ENCODE data around the gene POMGNT1. TPM values are rescaled to one million over a fixed set of nuclear protein-coding genes. Genes with fewer than 3 reads are reported as not detected.

The POMGNT1 gene
- total and polyA plus RNA-seq, 2 of the 8 experiments (the other 6 are each of a cell fraction or from before 2014, with no cell fraction given): 28.0 to 40.3 TPM

DNA sequence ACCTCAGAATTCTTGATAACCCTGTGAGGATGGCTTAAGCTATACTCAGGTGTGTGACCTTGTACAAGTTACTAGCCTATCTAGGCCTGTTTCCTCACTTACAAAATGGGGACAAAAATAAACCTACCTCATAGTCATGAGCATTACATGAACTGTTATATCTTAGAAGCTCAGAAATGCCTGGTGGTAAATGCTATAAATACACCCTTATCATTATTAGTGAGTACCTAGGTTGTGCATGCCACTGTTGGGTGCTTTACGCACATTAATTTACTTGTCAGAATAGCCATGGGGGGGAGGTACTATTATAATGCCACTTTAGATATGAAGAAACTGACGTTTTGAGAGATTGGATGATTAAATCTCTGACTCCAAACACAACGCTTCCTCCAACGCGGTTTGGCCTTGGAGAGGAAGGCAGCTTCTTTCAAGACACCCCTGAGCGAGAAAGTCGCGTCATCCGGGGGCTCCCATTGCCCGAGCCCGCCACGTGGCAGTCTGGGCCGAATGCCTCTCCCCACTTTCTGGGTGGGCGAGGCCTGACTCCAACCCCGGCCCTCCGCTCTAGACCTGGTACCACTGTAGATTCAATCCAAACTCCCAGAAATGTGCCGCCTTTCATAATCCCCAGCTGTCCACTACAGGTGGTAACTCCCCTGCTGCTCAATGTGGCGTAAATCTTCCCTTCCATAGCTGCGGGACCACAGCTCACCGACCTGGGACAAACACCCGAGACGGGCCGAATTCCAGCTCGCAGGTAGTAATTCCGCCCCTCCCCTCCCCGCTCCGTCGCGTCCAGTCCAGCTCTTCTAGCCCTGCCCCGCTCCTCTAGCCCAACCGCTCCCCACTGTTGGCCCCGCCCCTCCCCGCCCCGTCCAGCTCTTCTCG lies 48.6 kb upstream of the POMGNT1 start:
- WGBS, 2 experiments (ENCODE audit: extremely low coverage in 1 of 2, insufficient coverage in 1 of 2, insufficient read length in 1 of 2, insufficient replicate concordance in 2 of 2, low coverage in 1 of 2, low lambda C conversion rate in 2 of 2, missing lambda C conversion rate in 1 of 2): 18% methylated on average over 17 of the region's 35 CpGs; no CpG with 5 or more reads in 1 of the 2 experiments
- H2BK120ac ChIP-seq (replicated peaks; ENCODE audit: low read depth, low read length): no peak overlapping the region
- H3K27ac ChIP-seq (ENCODE audit: low read depth, low read length): peak overlapping the region; percentile 69; the same call in 1 of the 2 replicates
- no peak overlapping the region for H2AK5ac ChIP-seq (ENCODE audit: low read depth, low read length)
- no peaks in the 10 kb centered on the region for H3K9me3 ChIP-seq (ENCODE audit: insufficient read depth in 2 of 2, low read depth in 1 of 2, low read length in 1 of 2)
- H3K4ac ChIP-seq (replicated peaks; ENCODE audit: insufficient read length, low read depth, low read length): no peak overlapping the region
- no peak overlapping the region for H3K56ac ChIP-seq (replicated peaks; ENCODE audit: insufficient read length, low read depth, low read length)
- peaks cover 11 to 25% (median 19%) of the 10 kb centered on the region in 4 experiments for H3K36me3 ChIP-seq (ENCODE audit: control insufficient read depth in 2 of 4, insufficient read depth in 4 of 4, low read length in 3 of 4)
- peaks cover 10% of the 10 kb centered on the region; the same call in 1 of the 2 replicates for H3K79me1 ChIP-seq (ENCODE audit: low read depth, low read length)
- no peak overlapping the region for H3K14ac ChIP-seq (ENCODE audit: insufficient read length)
- peak overlapping the region; percentile 99 for H2AFZ ChIP-seq (ENCODE audit: low read length)
- H4K5ac ChIP-seq (ENCODE audit: insufficient read length, low read depth, low read length): peak overlapping the region; percentile 37
- 0 out of 2 replicates have a peak overlapping the region, but pooled peaks have one; percentile 81 for H2BK15ac ChIP-seq (ENCODE audit: low read length)
- FAIRE-seq (no peak), DNase-seq (ENCODE audit: low read depth in 1 of 2, low spot score in 2 of 2) (peak in 1 of 2 experiments; percentile 87)
- peak overlapping the region; percentile 86; the same call in 1 of the 2 replicates for H4K8ac ChIP-seq (ENCODE audit: extremely low read depth, insufficient read depth, low read length)
- peaks cover 4 to 15% (median 5%) of the 10 kb centered on the region in 4 experiments; a peak in 5 of 7 replicates for H3K4me1 ChIP-seq (replicated peaks in 1 of 4; ENCODE audit: control insufficient read depth in 3 of 4, insufficient read depth in 4 of 4, low read length in 3 of 4)
- CTCF ChIA-PET (ENCODE audit: partially characterized antibody): interaction anchor here (0.6 to 4.6 kb wide), 8 partner anchors 12 to 201 kb away, joined by 3 to 55 read pairs (median 4); no protein-coding TSS in a partner anchor
- H3K79me2 ChIP-seq (ENCODE audit: control insufficient read depth in 1 of 2, insufficient read depth in 2 of 2, low read length in 2 of 2): peaks cover 3 to 22% of the 10 kb centered on the region in 2 experiments
- H3K18ac ChIP-seq (ENCODE audit: extremely low read depth, low read length): peak overlapping the region; percentile 11
- no peaks in the 10 kb centered on the region for H3K27me3 ChIP-seq (replicated peaks in 1 of 4; ENCODE audit: control insufficient read depth in 3 of 4, extremely low read depth in 1 of 4, insufficient read depth in 3 of 4, low read length in 3 of 4)
- POLR2A ChIA-PET (ENCODE audit: partially characterized antibody): interaction anchor here (0.7 to 10.6 kb wide), 24 partner anchors 10 to 213 kb away, joined by 3 to 100 read pairs (median 4); partner anchors contain the start of genes LRRC41, LURAP1, PIK3R3 and UQCRH
- peak overlapping the region; percentile 62; the same call in 1 of the 2 replicates for H2BK12ac ChIP-seq (ENCODE audit: low read depth, low read length)
- H3K9ac ChIP-seq (replicated peaks in 1 of 4; ENCODE audit: extremely low read depth in 1 of 4, low read depth in 3 of 4, low read length in 3 of 4): peak overlapping the region in 3 of 4 experiments; percentile 77 to 87 (median 84); a peak in 6 of 7 replicates
- no peak overlapping the region for H2BK20ac ChIP-seq (ENCODE audit: low read length)
- peak overlapping the region; percentile 84 to 99 for H3K4me2 ChIP-seq (ENCODE audit: insufficient read depth in 1 of 2, low read depth in 2 of 2, low read length in 2 of 2)
- H4K91ac ChIP-seq (replicated peaks; ENCODE audit: insufficient read length, low read length): no peak overlapping the region
- peak overlapping the region; percentile 84; the same call in 1 of the 2 replicates for H2BK5ac ChIP-seq (ENCODE audit: low read depth, low read length)
- H4K20me1 ChIP-seq (replicated peaks in 1 of 2; ENCODE audit: control insufficient read depth in 1 of 2, insufficient read depth in 2 of 2, low read length in 2 of 2): peaks cover 2 to 4% of the 10 kb centered on the region in 2 experiments
- no peak overlapping the region for H3K23ac ChIP-seq (ENCODE audit: insufficient read length)
- peak overlapping the region; percentile 59 to 87 (median 64) for H3K4me3 ChIP-seq (ENCODE audit: extremely low read depth in 1 of 4, insufficient read depth in 2 of 4, low read depth in 3 of 4, low read length in 4 of 4)
- peaks cover 9% of the 10 kb centered on the region; the same call in 1 of the 2 replicates for H3K23me2 ChIP-seq (ENCODE audit: low read depth, low read length)
- TF ChIP-seq YY1 (IDR thresholded peaks at IDR 0.05; ENCODE audit: low read depth, low read length): no peak
- no peak for TF ChIP-seq RAD21 (IDR thresholded peaks at IDR 0.05 in 1 of 2, conservative IDR thresholded peaks at IDR 0.05 in 1 of 2; ENCODE audit: low read depth in 2 of 2, low read length in 2 of 2)
- TF ChIP-seq, protein P1, sequence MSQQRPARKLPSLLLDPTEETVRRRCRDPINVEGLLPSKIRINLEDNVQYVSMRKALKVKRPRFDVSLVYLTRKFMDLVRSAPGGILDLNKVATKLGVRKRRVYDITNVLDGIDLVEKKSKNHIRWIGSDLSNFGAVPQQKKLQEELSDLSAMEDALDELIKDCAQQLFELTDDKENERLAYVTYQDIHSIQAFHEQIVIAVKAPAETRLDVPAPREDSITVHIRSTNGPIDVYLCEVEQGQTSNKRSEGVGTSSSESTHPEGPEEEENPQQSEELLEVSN (IDR thresholded peaks at IDR 0.05): 0 out of 2 replicates have a peak, but pooled peaks have one; percentile 61
- no peak for TF ChIP-seq BACH1 (IDR thresholded peaks at IDR 0.05; ENCODE audit: low read length)
